Erythroblast (primary cell): ENCODE results near the gene FIZ1.
"Not testable (repeated sequence)": the region's sequence is repeated elsewhere in the genome, so short reads cannot be mapped to it uniquely, and the experiment has no call there.

Experiments used
- DNase-seq, 2 experiments: peaks; one replicate each; lab custom pipeline; 2025; lab: John Stamatoyannopoulos, UW
- GATA1 ChIP-seq: IDR thresholded peaks from 2 replicates; pipeline ENCODE4 v1.6.1; 2011; ENCODE audit warnings: low read depth, mild to moderate bottlenecking, control low read depth, low read length, moderate library complexity
- POLR2A ChIP-seq: IDR thresholded peaks from 2 replicates; pipeline ENCODE4 v1.6.1; 2011; ENCODE audit warnings: mild to moderate bottlenecking, low read length

The FIZ1 gene

GRCh38 chr19:55590109-55590508 is 9.2 kb downstream of the FIZ1 start:
- no peak for DNase-seq
- TF ChIP-seq POLR2A (no peak), GATA1 (no peak)

GRCh38 chr19:55588738-55589137 is 10.6 kb downstream of the FIZ1 start:
- TF ChIP-seq GATA1: no peak
- no peak for DNase-seq

- peak; percentile 93 to 96 for DNase-seq
- no peak for TF ChIP-seq POLR2A
- no peak for TF ChIP-seq GATA1
These were observed 12.2 kb downstream of the FIZ1 start for GRCh38 chr19:55586976-55587668.

GRCh38 chr19:55585658-55586339 is 13.5 kb downstream of the FIZ1 start:
- no peak for TF ChIP-seq POLR2A
- TF ChIP-seq GATA1: no peak
- DNase-seq: no peak

- no peak for DNase-seq
- TF ChIP-seq GATA1 (no peak), POLR2A (no peak)
These were observed 14.4 kb downstream of the FIZ1 start for GRCh38 chr19:55584871-55585270.

- not testable (repeated sequence) for DNase-seq
These were observed 15.4 kb downstream of the FIZ1 start for GRCh38 chr19:55583897-55584296.

GRCh38 chr19:55582284-55582683 is 17.0 kb downstream of the FIZ1 start:
- DNase-seq: not testable (repeated sequence)

- TF ChIP-seq POLR2A (no peak), GATA1 (no peak)
- no peak for DNase-seq
These were observed 17.5 kb downstream of the FIZ1 start for GRCh38 chr19:55581823-55582223.

- DNase-seq: peak; percentile 46 to 50
These were observed 18.0 kb downstream of the FIZ1 start for GRCh38 chr19:55581145-55581822.

GRCh38 chr19:55580628-55581144 is 18.6 kb downstream of the FIZ1 start, which contains the start of gene ZNF579:
Gene ZNF579, minus strand, starts transcription at chr19:55580848. Its CDS starts 1,209 bp downstream, at chr19:55579639.
- no peak for TF ChIP-seq POLR2A
- TF ChIP-seq GATA1: no peak
- DNase-seq: peak; percentile 79 to 86

More at GRCh38 chr19:55581145-55581822, 18.0 kb downstream of the FIZ1 start:
- TF ChIP-seq POLR2A: no peak
- no peak for TF ChIP-seq GATA1

GRCh38 chr19:55579766-55580621 is 19.3 kb downstream of the FIZ1 start:
- TF ChIP-seq POLR2A (no peak), GATA1 (no peak)
- no peak for DNase-seq

- TF ChIP-seq POLR2A: no peak
- no peak for TF ChIP-seq GATA1
- no peak for DNase-seq
These were observed 20.3 kb downstream of the FIZ1 start for GRCh38 chr19:55578761-55579747.
